ENCODE data around the gene OTULIN.

OTULIN gene

GRCh38 chr5:14743601-14744295, 79.2 kb downstream of the OTULIN start:
- POLR2A ChIA-PET, result no interaction called here
- CTCF ChIA-PET, result interaction anchor here (0.6 to 1.1 kb wide), 3 partner anchors 16 to 73 kb away, joined by 3 read pairs; no protein-coding TSS in a partner anchor
- TF ChIP-seq FOXK2 (IDR thresholded peaks at IDR 0.05) (no peak), TARDBP (IDR thresholded peaks at IDR 0.05) (no peak), FOXA1 (IDR thresholded peaks at IDR 0.05) (no peak), FOXM1 (IDR thresholded peaks at IDR 0.05; ENCODE audit: borderline replicate concordance) (no peak), SUZ12 (IDR thresholded peaks at IDR 0.05) (no peak), SP1 (IDR thresholded peaks at IDR 0.05) (no peak)
- DNase-seq (ENCODE audit: extremely low spot score), result no peak

GRCh38 chr5:14744296-14745187, 80.0 kb downstream of the OTULIN start:
- CTCF ChIA-PET, result interaction anchor here (1.1 kb wide), 1 partner anchor 17 kb away, joined by 3 read pairs; no protein-coding TSS in a partner anchor
- POLR2A ChIA-PET, result no interaction called here
- TF ChIP-seq FOXM1 (IDR thresholded peaks at IDR 0.05; ENCODE audit: borderline replicate concordance) (no peak), CTBP1 (IDR thresholded peaks at IDR 0.05; ENCODE audit: borderline replicate concordance) (no peak)
- DNase-seq (ENCODE audit: extremely low spot score), result no peak

- ChIA-PET POLR2A (no interaction called here), CTCF (no interaction called here)
- TF ChIP-seq NFRKB (IDR thresholded peaks at IDR 0.05) (no peak), L3MBTL2 (conservative IDR thresholded peaks at IDR 0.05) (no peak), ZNF384 (IDR thresholded peaks at IDR 0.05) (no peak), FOXA1 (IDR thresholded peaks at IDR 0.05) (no peak), LEF1 (IDR thresholded peaks at IDR 0.05; ENCODE audit: borderline replicate concordance) (no peak), PKNOX1 (IDR thresholded peaks at IDR 0.05) (no peak), ARNT (IDR thresholded peaks at IDR 0.05) (no peak), SUZ12 (IDR thresholded peaks at IDR 0.05) (no peak), HDGF (IDR thresholded peaks at IDR 0.05; ENCODE audit: borderline replicate concordance) (no peak), ELF4 (IDR thresholded peaks at IDR 0.05) (no peak), FOXM1 (IDR thresholded peaks at IDR 0.05; ENCODE audit: borderline replicate concordance) (no peak), FOXK2 (IDR thresholded peaks at IDR 0.05) (no peak), TARDBP (IDR thresholded peaks at IDR 0.05) (no peak), BHLHE40 (IDR thresholded peaks at IDR 0.05; ENCODE audit: borderline replicate concordance) (no peak), CTBP1 (IDR thresholded peaks at IDR 0.05; ENCODE audit: borderline replicate concordance) (no peak)
Observed at GRCh38 chr5:14745188-14745563, 80.7 kb downstream of the OTULIN start.

GRCh38 chr5:14745753-14746152, 81.2 kb downstream of the OTULIN start:
- POLR2A ChIA-PET, result no interaction called here
- no peak for TF ChIP-seq BHLHE40 (IDR thresholded peaks at IDR 0.05; ENCODE audit: borderline replicate concordance)
- TF ChIP-seq SP1 (IDR thresholded peaks at IDR 0.05), result no peak
- TF ChIP-seq ELF4 (IDR thresholded peaks at IDR 0.05), result no peak
- no peak for TF ChIP-seq L3MBTL2 (conservative IDR thresholded peaks at IDR 0.05)
- CTCF ChIA-PET, result no interaction called here
- no peak for DNase-seq (ENCODE audit: extremely low spot score)

More at GRCh38 chr5:14745188-14745563, 80.7 kb downstream of the OTULIN start:
- DNase-seq (ENCODE audit: extremely low spot score), result no peak

GRCh38 chr5:14748180-14748900, 83.8 kb downstream of the OTULIN start:
- TF ChIP-seq NFRKB (IDR thresholded peaks at IDR 0.05), result no peak
- TF ChIP-seq FOXA1 (IDR thresholded peaks at IDR 0.05), result no peak
- no peak for TF ChIP-seq L3MBTL2 (conservative IDR thresholded peaks at IDR 0.05)
- no peak for TF ChIP-seq PKNOX1 (IDR thresholded peaks at IDR 0.05)
- TF ChIP-seq ZNF384 (IDR thresholded peaks at IDR 0.05), result no peak
- TF ChIP-seq SUZ12 (IDR thresholded peaks at IDR 0.05), result no peak
- no peak for TF ChIP-seq HDGF (IDR thresholded peaks at IDR 0.05; ENCODE audit: borderline replicate concordance)
- TF ChIP-seq FOXK2 (IDR thresholded peaks at IDR 0.05), result no peak
- no peak for TF ChIP-seq BHLHE40 (IDR thresholded peaks at IDR 0.05; ENCODE audit: borderline replicate concordance)
- TF ChIP-seq FOXM1 (IDR thresholded peaks at IDR 0.05; ENCODE audit: borderline replicate concordance), result no peak
- TF ChIP-seq TARDBP (IDR thresholded peaks at IDR 0.05), result no peak
- no peak for TF ChIP-seq LEF1 (IDR thresholded peaks at IDR 0.05; ENCODE audit: borderline replicate concordance)
- no peak for TF ChIP-seq ELF4 (IDR thresholded peaks at IDR 0.05)
- no peak for TF ChIP-seq SP1 (IDR thresholded peaks at IDR 0.05)
- no peak for DNase-seq (ENCODE audit: extremely low spot score)
- ChIA-PET CTCF (no interaction called here), POLR2A (no interaction called here)
